HepG2 (cell line): ENCODE data around the gene DELE1.

Experiments used
- ATAD3A ChIP-seq: sonication (generic); formaldehyde crosslinking; IDR thresholded peaks from 2 replicates; pipeline ENCODE4 v1.4.0; 2020; ENCODE audit warnings: missing genetic modification reagents
- FOSL1 ChIP-seq: sonication (generic); formaldehyde crosslinking; IDR thresholded peaks from 2 replicates; pipeline ENCODE4 v1.9.0; 2021; ENCODE audit warnings: missing genetic modification reagents, borderline replicate concordance
- MXD4 ChIP-seq: IDR thresholded peaks from 2 replicates; pipeline ENCODE4 v1.6.1; 2016; ENCODE audit warnings: mild to moderate bottlenecking, missing biosample characterization, missing genetic modification reagents
- SMAD1 ChIP-seq: sonication (generic); formaldehyde crosslinking; IDR thresholded peaks from 2 replicates; pipeline ENCODE4 v1.4.0; 2020; ENCODE audit warnings: missing genetic modification reagents, low read depth, mild to moderate bottlenecking, borderline replicate concordance
- ZBTB20 ChIP-seq: sonication (generic); formaldehyde crosslinking; IDR thresholded peaks from 2 replicates; pipeline ENCODE4 v1.8.1; 2023; ENCODE audit warnings: missing genetic modification reagents, low read depth, mild to moderate bottlenecking, borderline replicate concordance
- ZFX ChIP-seq: sonication (generic); formaldehyde crosslinking; IDR thresholded peaks from 2 replicates; pipeline ENCODE4 v1.4.0; 2020; ENCODE audit warnings: mild to moderate bottlenecking, low read depth, missing genetic modification reagents, moderate library complexity
- ZNF441 ChIP-seq: sonication (generic); formaldehyde crosslinking; IDR thresholded peaks from 2 replicates; pipeline ENCODE4 v1.7.0; 2021; ENCODE audit warnings: missing genetic modification reagents, borderline replicate concordance
- ZNF460 ChIP-seq: sonication (generic); formaldehyde crosslinking; IDR thresholded peaks from 2 replicates; pipeline ENCODE4 v1.5.1; 2020; ENCODE audit warnings: missing genetic modification reagents, mild to moderate bottlenecking, borderline replicate concordance
- TF ChIP-seq, protein P1 (sequence below), 2 experiments: IDR thresholded peaks; 2 replicates each; pipeline ENCODE4 v1.6.1; 2011 to 2012; ENCODE audit warnings: low read length in 2 of 2, borderline replicate concordance in 1 of 2, low read depth in 1 of 2, mild to moderate bottlenecking in 1 of 2, moderate library complexity in 1 of 2

DNA sequence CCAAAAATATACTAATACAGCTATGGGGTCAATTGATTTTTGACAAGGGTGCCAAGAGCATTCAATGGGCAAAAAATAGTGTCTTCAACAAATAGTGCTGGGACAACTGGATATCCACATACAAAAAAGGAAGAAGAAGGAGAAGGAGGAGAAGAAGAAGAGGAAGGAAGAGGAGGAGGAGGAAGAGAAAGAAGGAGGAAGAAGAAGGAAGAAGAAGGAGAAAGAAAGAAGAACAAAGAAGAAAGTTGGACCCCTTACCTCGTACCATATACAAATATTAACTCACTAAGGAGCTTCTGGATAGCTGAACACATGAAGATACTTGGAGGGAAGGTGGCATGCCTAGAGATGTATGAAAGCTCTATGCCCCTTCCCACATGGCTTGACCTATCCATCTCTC, 17.2 kb upstream of the DELE1 start:
- no peak for TF ChIP-seq ZFX (CRISPR knock-in tag)
- no peak for TF ChIP-seq ZNF441 (CRISPR knock-in tag)
- no peak for TF ChIP-seq FOSL1 (CRISPR knock-in tag)
- no peak for TF ChIP-seq ZBTB20 (CRISPR knock-in tag)
- TF ChIP-seq ATAD3A (CRISPR knock-in tag): no peak
- no peak for TF ChIP-seq SMAD1
- TF ChIP-seq ZNF460 (CRISPR knock-in tag): no peak
- TF ChIP-seq, protein P1, sequence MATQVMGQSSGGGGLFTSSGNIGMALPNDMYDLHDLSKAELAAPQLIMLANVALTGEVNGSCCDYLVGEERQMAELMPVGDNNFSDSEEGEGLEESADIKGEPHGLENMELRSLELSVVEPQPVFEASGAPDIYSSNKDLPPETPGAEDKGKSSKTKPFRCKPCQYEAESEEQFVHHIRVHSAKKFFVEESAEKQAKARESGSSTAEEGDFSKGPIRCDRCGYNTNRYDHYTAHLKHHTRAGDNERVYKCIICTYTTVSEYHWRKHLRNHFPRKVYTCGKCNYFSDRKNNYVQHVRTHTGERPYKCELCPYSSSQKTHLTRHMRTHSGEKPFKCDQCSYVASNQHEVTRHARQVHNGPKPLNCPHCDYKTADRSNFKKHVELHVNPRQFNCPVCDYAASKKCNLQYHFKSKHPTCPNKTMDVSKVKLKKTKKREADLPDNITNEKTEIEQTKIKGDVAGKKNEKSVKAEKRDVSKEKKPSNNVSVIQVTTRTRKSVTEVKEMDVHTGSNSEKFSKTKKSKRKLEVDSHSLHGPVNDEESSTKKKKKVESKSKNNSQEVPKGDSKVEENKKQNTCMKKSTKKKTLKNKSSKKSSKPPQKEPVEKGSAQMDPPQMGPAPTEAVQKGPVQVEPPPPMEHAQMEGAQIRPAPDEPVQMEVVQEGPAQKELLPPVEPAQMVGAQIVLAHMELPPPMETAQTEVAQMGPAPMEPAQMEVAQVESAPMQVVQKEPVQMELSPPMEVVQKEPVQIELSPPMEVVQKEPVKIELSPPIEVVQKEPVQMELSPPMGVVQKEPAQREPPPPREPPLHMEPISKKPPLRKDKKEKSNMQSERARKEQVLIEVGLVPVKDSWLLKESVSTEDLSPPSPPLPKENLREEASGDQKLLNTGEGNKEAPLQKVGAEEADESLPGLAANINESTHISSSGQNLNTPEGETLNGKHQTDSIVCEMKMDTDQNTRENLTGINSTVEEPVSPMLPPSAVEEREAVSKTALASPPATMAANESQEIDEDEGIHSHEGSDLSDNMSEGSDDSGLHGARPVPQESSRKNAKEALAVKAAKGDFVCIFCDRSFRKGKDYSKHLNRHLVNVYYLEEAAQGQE (IDR thresholded peaks at IDR 0.05; ENCODE audit: borderline replicate concordance in 1 of 2, low read depth in 1 of 2, low read length in 2 of 2): no peak
- no peak for TF ChIP-seq MXD4
